Measurements from ENCODE around the gene AATK. TPM values are rescaled to one million over a fixed set of nuclear protein-coding genes. Genes with fewer than 3 reads are reported as not detected.

AATK gene
- total RNA-seq, 2 donors from 2014 or later: 3.3 to 4.3 TPM

DNA sequence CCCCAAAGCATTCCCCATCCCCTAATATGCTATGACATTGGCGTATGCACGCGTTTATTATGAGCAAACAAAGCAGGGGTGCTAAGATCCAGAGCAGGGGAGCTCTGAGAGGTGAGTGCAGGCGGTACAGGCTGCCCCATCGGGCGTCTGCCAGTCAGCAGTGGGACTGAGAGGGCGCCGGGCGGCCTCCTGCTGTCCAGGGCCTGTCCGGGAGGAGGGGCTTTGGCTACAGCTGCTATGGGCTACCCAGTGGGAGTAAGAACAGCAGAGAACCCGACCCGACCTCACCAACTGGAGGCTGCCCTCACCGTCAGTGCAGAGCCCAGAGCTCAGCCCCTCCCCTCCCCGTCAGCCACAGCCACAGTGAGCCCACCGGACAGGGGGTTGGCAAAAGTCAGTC lies 18.5 kb upstream of the AATK start:
- Mint-ChIP-seq H3K4me3 (no peak overlapping the region), H3K27me3 (ENCODE audit: insufficient read depth) (no peaks in the 10 kb centered on the region)
- WGBS, 2 experiments (ENCODE audit: insufficient coverage in 1 of 2, insufficient read length in 1 of 2): 70 to 82% methylated on average over 2 to 15 of the region's 15 CpGs

DNA sequence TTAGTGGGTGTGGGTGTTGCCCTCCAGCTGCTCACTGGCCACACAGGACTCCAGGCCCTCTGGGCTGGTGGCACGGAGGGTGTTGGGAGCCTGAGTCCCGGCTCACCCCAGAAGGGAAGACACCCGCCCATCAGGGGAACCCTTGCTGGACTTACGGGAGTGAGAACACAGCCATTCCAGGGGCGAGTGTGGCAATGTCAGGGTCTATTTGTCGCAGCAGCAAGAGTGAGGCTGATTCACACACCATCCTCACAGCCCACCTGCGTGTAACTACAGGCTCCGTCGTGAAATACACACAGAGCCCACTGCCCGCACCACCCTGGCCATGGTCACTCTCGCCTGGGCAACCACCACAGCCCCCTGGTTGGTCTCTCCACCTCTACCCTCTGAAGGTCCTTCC lies 17.8 kb upstream of the AATK start:
- Mint-ChIP-seq H3K36me3 (ENCODE audit: low read depth) (no peaks in the 10 kb centered on the region), H3K4me1 (no peaks in the 10 kb centered on the region), H3K9me3 (no peaks in the 10 kb centered on the region), H3K4me3 (no peak overlapping the region), H3K27me3 (ENCODE audit: insufficient read depth) (no peaks in the 10 kb centered on the region), H3K27ac (no peak overlapping the region)
- Histone ChIP-seq H3K4me3 (ENCODE audit: low read length) (no peak overlapping the region), H3K9me3 (ENCODE audit: control insufficient read depth, low read length) (no peaks in the 10 kb centered on the region), H3K4me1 (ENCODE audit: control insufficient read depth, insufficient read depth, low read length) (no peaks in the 10 kb centered on the region), H3K27me3 (ENCODE audit: control insufficient read depth, insufficient read depth, low read length, poor library complexity, severe bottlenecking) (no peaks in the 10 kb centered on the region), H3K9ac (ENCODE audit: extremely low read depth, low read length, poor library complexity, severe bottlenecking) (no peak overlapping the region), H3K36me3 (ENCODE audit: control insufficient read depth, insufficient read depth, low read length) (no peaks in the 10 kb centered on the region), H3K27ac (ENCODE audit: low read depth, low read length) (no peak overlapping the region)
- 92 to 97% methylated on average over 7 to 11 of the region's 11 CpGs for WGBS, 2 experiments (ENCODE audit: insufficient coverage in 1 of 2, insufficient read length in 1 of 2)
- no peak for DNase-seq
- TF ChIP-seq, protein P1, sequence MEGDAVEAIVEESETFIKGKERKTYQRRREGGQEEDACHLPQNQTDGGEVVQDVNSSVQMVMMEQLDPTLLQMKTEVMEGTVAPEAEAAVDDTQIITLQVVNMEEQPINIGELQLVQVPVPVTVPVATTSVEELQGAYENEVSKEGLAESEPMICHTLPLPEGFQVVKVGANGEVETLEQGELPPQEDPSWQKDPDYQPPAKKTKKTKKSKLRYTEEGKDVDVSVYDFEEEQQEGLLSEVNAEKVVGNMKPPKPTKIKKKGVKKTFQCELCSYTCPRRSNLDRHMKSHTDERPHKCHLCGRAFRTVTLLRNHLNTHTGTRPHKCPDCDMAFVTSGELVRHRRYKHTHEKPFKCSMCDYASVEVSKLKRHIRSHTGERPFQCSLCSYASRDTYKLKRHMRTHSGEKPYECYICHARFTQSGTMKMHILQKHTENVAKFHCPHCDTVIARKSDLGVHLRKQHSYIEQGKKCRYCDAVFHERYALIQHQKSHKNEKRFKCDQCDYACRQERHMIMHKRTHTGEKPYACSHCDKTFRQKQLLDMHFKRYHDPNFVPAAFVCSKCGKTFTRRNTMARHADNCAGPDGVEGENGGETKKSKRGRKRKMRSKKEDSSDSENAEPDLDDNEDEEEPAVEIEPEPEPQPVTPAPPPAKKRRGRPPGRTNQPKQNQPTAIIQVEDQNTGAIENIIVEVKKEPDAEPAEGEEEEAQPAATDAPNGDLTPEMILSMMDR (conservative IDR thresholded peaks at IDR 0.05): no peak

More for the DNA sequence above, 18.5 kb upstream of the AATK start:
- no peaks in the 10 kb centered on the region for H3K9me3 Mint-ChIP-seq
- H3K36me3 Mint-ChIP-seq (ENCODE audit: low read depth): no peaks in the 10 kb centered on the region
- H3K27me3 ChIP-seq (ENCODE audit: control insufficient read depth, insufficient read depth, low read length, poor library complexity, severe bottlenecking): no peaks in the 10 kb centered on the region
- TF ChIP-seq, protein P1 (conservative IDR thresholded peaks at IDR 0.05): no peak
- no peak overlapping the region for H3K9ac ChIP-seq (ENCODE audit: extremely low read depth, low read length, poor library complexity, severe bottlenecking)
- H3K27ac ChIP-seq (ENCODE audit: low read depth, low read length): no peak overlapping the region
- no peak overlapping the region for H3K4me3 ChIP-seq (ENCODE audit: low read length)
- no peaks in the 10 kb centered on the region for H3K9me3 ChIP-seq (ENCODE audit: control insufficient read depth, low read length)
- no peaks in the 10 kb centered on the region for H3K4me1 Mint-ChIP-seq
- no peaks in the 10 kb centered on the region for H3K4me1 ChIP-seq (ENCODE audit: control insufficient read depth, insufficient read depth, low read length)
- H3K36me3 ChIP-seq (ENCODE audit: control insufficient read depth, insufficient read depth, low read length): no peaks in the 10 kb centered on the region
- H3K27ac Mint-ChIP-seq: no peak overlapping the region
- DNase-seq: peak; percentile 75

DNA sequence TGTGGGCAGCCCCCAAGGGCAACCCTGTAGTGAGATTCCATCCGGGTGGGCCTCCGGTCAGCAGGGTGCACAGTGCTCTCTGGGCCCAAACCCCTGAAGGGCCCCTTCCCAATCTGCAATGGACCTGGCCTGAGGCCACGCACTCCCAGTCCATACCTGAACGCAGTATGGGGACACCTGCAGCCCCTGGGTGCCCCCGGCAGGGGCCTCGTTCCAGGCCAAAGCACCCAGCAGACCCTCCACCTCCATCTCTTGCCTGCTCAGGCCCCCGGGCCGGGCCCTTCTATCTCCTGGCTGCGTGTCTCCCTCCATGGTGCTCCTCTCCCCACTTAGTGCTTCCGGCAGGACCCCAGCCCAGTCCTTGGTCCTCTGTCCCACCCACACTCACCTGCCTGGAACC lies 17.3 kb upstream of the AATK start:
- no peak overlapping the region for H3K27ac ChIP-seq (ENCODE audit: low read depth, low read length)
- DNase-seq: no peak
- no peak overlapping the region for H3K27ac Mint-ChIP-seq
- no peaks in the 10 kb centered on the region for H3K36me3 ChIP-seq (ENCODE audit: control insufficient read depth, insufficient read depth, low read length)
- no peaks in the 10 kb centered on the region for H3K4me1 Mint-ChIP-seq
- no peaks in the 10 kb centered on the region for H3K9me3 ChIP-seq (ENCODE audit: control insufficient read depth, low read length)
- 93 to 95% methylated on average over 6 to 10 of the region's 10 CpGs for WGBS, 2 experiments (ENCODE audit: insufficient coverage in 1 of 2, insufficient read length in 1 of 2)
- H3K4me3 Mint-ChIP-seq: no peak overlapping the region
- no peak overlapping the region for H3K9ac ChIP-seq (ENCODE audit: extremely low read depth, low read length, poor library complexity, severe bottlenecking)
- no peaks in the 10 kb centered on the region for H3K4me1 ChIP-seq (ENCODE audit: control insufficient read depth, insufficient read depth, low read length)
- no peaks in the 10 kb centered on the region for H3K36me3 Mint-ChIP-seq (ENCODE audit: low read depth)
- H3K27me3 Mint-ChIP-seq (ENCODE audit: insufficient read depth): no peaks in the 10 kb centered on the region
- H3K9me3 Mint-ChIP-seq: no peaks in the 10 kb centered on the region
- H3K4me3 ChIP-seq (ENCODE audit: low read length): no peak overlapping the region
- TF ChIP-seq, protein P1 (conservative IDR thresholded peaks at IDR 0.05): no peak
- H3K27me3 ChIP-seq (ENCODE audit: control insufficient read depth, insufficient read depth, low read length, poor library complexity, severe bottlenecking): no peaks in the 10 kb centered on the region
